GM19463 (cell line): ENCODE measurements around the gene PDHX.

Experiments used
- ATAC-seq: cut with Tn5 transposase; IDR thresholded peaks from one replicate; pipeline ENCODE4 v1.9.1; 2021; ENCODE audit warnings: mild to moderate bottlenecking, moderate library complexity; ENCODE audit not compliant: unreplicated experiment

The PDHX gene

DNA sequence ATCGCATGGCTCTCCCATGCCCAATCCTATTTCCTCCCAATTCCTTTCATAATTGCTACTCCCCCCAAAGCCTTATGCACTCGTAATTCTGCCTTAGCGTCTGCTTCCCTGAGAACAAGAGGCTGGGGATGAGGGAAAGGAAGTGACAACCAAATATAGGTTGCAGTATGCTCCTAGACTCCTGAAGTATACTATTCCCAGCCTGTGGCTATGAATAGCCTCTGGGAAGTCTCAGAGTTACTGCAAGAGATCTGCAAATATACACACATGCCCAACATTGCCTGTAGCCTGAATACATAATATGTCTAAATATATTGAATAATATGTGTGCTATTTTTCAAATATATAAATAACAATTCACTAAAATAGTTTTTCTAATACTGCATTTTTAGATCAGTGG is 126.5 kb downstream of the PDHX start:
- ATAC-seq, result no peak

DNA sequence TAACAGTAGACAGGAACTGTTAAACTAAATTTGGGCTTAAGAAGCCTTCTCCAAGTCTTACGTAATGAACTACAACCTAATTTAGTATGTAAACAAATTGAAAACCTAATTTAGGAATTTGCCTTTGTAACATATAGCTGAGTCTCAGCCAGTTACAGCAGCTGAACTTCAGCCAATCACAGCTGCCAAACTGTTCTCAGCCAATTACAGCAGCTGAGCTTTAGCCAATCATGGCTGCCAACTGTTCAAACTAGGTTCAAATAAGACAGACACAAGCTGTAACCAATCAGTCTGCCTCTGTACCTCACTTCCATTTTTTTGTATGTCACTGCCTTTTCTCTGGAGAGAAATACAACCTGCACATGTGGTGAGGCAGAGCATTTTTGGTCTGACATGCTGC is 127.5 kb downstream of the PDHX start:
- no peak for ATAC-seq

DNA sequence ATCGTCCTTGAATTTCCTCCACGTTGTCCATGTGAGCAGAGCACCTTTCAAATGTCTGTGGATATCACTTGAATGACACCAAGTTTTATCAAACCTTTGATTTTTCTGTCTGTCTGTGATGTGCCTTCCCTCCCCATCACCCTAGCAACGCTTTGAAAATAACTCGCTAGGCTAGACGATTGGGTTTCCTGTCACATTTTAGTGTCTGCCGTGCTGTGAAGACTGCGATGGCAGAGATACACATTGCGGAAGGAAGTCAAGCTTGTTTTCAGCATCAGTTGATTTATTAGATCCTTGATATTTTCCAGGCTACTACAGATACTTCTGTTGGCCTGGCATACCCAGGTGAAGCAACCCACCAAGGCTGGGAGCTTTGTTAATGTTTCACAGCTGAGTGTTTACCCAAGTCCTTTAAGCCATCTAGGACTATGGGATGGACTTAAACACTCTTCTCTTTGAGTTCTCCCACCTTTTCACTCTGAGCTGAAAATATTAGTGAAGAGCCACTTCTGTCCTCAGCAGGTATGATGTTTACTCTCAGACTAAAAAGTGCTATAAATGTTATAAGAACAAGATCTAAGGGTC is 128.9 kb downstream of the PDHX start:
- no peak for ATAC-seq
